WTC11 (cell line): Measurements from ENCODE around the gene TRAPPC3. TPM values are rescaled to one million over a fixed set of nuclear protein-coding genes. Genes with fewer than 3 reads are reported as not detected.

Source experiments
- ATAC-seq: fragments of 200-7000 bp; cut with Tn5 transposase; 2 replicates; pipeline ENCODE4 v1.10.0; 2021; ENCODE audit warnings: mild to moderate bottlenecking, moderate library complexity
- CTCF ChIA-PET: fragments of 300-600 bp; sonication (Branson Sonifier 250); formaldehyde crosslinking; loops from one replicate; lab custom pipeline; 2021; ENCODE audit warnings: antibody characterized with exemption; lab: Charles Lee
- POLR2A ChIA-PET: fragments of 350-600 bp; sonication (Branson Sonifier 250); formaldehyde crosslinking; loops from one replicate; lab custom pipeline; 2021; ENCODE audit warnings: antibody characterized with exemption; lab: Charles Lee
- DNase-seq: peaks from one replicate; pipeline ENCODE4 v3.0.0; 2021; ENCODE audit warnings: low spot score
- H3K27ac Mint-ChIP-seq: 2 replicates; pipeline ENCODE4 v1.8.0; 2021; ENCODE audit warnings: mixed read lengths
- H3K27me3 Mint-ChIP-seq: 2 replicates; pipeline ENCODE4 v1.8.0; 2021; ENCODE audit warnings: low read depth, mild to moderate bottlenecking, moderate library complexity, mixed read lengths
- H3K36me3 Mint-ChIP-seq: 2 replicates; pipeline ENCODE4 v1.8.0; 2021; ENCODE audit warnings: mixed read lengths
- H3K4me1 Mint-ChIP-seq: 2 replicates; pipeline ENCODE4 v1.8.0; 2022; ENCODE audit warnings: mixed read lengths
- H3K4me3 Mint-ChIP-seq: 2 replicates; pipeline ENCODE4 v1.8.0; 2021; ENCODE audit warnings: mild to moderate bottlenecking, moderate library complexity, mixed read lengths
- H3K9me3 Mint-ChIP-seq: 2 replicates; pipeline ENCODE4 v1.8.0; 2021; ENCODE audit warnings: mixed read lengths
- CREB1 ChIP-seq: sonication (generic); formaldehyde crosslinking; IDR thresholded peaks from 2 replicates; pipeline ENCODE4 v1.8.0; 2023; ENCODE audit warnings: mild to moderate bottlenecking, missing genetic modification reagents
- E2F1 ChIP-seq: sonication (generic); formaldehyde crosslinking; IDR thresholded peaks from 2 replicates; pipeline ENCODE4 v1.8.0; 2022; ENCODE audit warnings: mild to moderate bottlenecking, missing genetic modification reagents
- FOXJ3 ChIP-seq: sonication (generic); formaldehyde crosslinking; IDR thresholded peaks from 2 replicates; pipeline ENCODE4 v1.9.0; 2021; ENCODE audit warnings: missing genetic modification reagents, mild to moderate bottlenecking, borderline replicate concordance
- FOXP1 ChIP-seq: sonication (generic); formaldehyde crosslinking; IDR thresholded peaks from 2 replicates; pipeline ENCODE4 v1.8.0; 2022; ENCODE audit warnings: missing genetic modification reagents, mild to moderate bottlenecking, moderate library complexity, borderline replicate concordance
- GRHL2 ChIP-seq: fragments of 250-450 bp; sonication (Bioruptor Pico); IDR thresholded peaks from 2 replicates; pipeline ENCODE4 v1.8.0; 2022; ENCODE audit warnings: mild to moderate bottlenecking, moderate library complexity; ENCODE audit not compliant: insufficient replicate concordance, severe bottlenecking
- GTF2I ChIP-seq: fragments of 250-450 bp; sonication (Bioruptor Pico); conservative IDR thresholded peaks from 2 replicates; pipeline ENCODE4 v1.4.0; 2021; ENCODE audit warnings: mild to moderate bottlenecking
- HMGA2 ChIP-seq: fragments of 250-450 bp; sonication (Bioruptor Pico); IDR thresholded peaks from 2 replicates; pipeline ENCODE4 v1.4.0; 2021; ENCODE audit warnings: mild to moderate bottlenecking, moderate library complexity
- IRF1 ChIP-seq: sonication (generic); formaldehyde crosslinking; IDR thresholded peaks from 2 replicates; pipeline ENCODE4 v1.8.0; 2023; ENCODE audit warnings: missing genetic modification reagents
- MYBL2 ChIP-seq: sonication (generic); formaldehyde crosslinking; IDR thresholded peaks from 2 replicates; pipeline ENCODE4 v1.8.1; 2023; ENCODE audit warnings: mild to moderate bottlenecking, moderate library complexity, missing genetic modification reagents
- NFATC4 ChIP-seq: fragments of 250-450 bp; sonication (Bioruptor Pico); IDR thresholded peaks from 2 replicates; pipeline ENCODE4 v1.9.0; 2021; ENCODE audit warnings: mild to moderate bottlenecking
- NFYB ChIP-seq: sonication (generic); formaldehyde crosslinking; conservative IDR thresholded peaks from 2 replicates; pipeline ENCODE4 v1.8.0; 2022; ENCODE audit warnings: low read depth, missing genetic modification reagents
- SMAD4 ChIP-seq: sonication (generic); formaldehyde crosslinking; IDR thresholded peaks from 2 replicates; pipeline ENCODE4 v1.8.0; 2022; ENCODE audit warnings: mild to moderate bottlenecking, missing genetic modification reagents
- SOX15 ChIP-seq: fragments of 250-450 bp; sonication (Bioruptor Pico); IDR thresholded peaks from 2 replicates; pipeline ENCODE4 v1.9.0; 2021; ENCODE audit warnings: mild to moderate bottlenecking
- TCF7 ChIP-seq: sonication (generic); formaldehyde crosslinking; IDR thresholded peaks from 2 replicates; pipeline ENCODE4 v1.8.0; 2022; ENCODE audit warnings: mild to moderate bottlenecking, low read depth, missing genetic modification reagents, moderate library complexity
- TEAD4 ChIP-seq: sonication (generic); formaldehyde crosslinking; IDR thresholded peaks from 2 replicates; pipeline ENCODE4 v1.8.0; 2022; ENCODE audit warnings: mild to moderate bottlenecking, missing genetic modification reagents
- TP53 ChIP-seq: sonication (generic); formaldehyde crosslinking; IDR thresholded peaks from 2 replicates; pipeline ENCODE4 v1.8.1; 2023; ENCODE audit warnings: mild to moderate bottlenecking, missing genetic modification reagents
- ZBTB43 ChIP-seq: sonication (generic); formaldehyde crosslinking; IDR thresholded peaks from 2 replicates; pipeline ENCODE4 v1.8.1; 2023; ENCODE audit warnings: mild to moderate bottlenecking, missing genetic modification reagents
- ZMAT4 ChIP-seq: fragments of 250-450 bp; sonication (Bioruptor Pico); IDR thresholded peaks from 2 replicates; pipeline ENCODE4 v1.9.0; 2021; ENCODE audit warnings: mild to moderate bottlenecking
- ZNF416 ChIP-seq: fragments of 250-450 bp; sonication (Bioruptor Pico); IDR thresholded peaks from 2 replicates; pipeline ENCODE4 v1.9.0; 2021; ENCODE audit warnings: mild to moderate bottlenecking, inconsistent platforms
- ZNF423 ChIP-seq: fragments of 250-450 bp; sonication (Bioruptor Pico); IDR thresholded peaks from 2 replicates; pipeline ENCODE4 v2.1.2; 2022; ENCODE audit warnings: mild to moderate bottlenecking, moderate library complexity
- total RNA-seq: library from RNA; stranded (reverse); gene quantifications from 3 replicates; pipeline ENCODE4 v1.2.3, GENCODE V29; 2021
- TF ChIP-seq, protein P1 (sequence below): sonication (generic); formaldehyde crosslinking; conservative IDR thresholded peaks from 2 replicates; pipeline ENCODE4 v1.8.1; 2023; ENCODE audit warnings: mild to moderate bottlenecking, low read depth, missing genetic modification reagents, moderate library complexity
- TF ChIP-seq, protein P2 (sequence below): fragments of 250-450 bp; sonication (Bioruptor Pico); IDR thresholded peaks from 2 replicates; pipeline ENCODE4 v1.9.0; 2021; ENCODE audit warnings: mild to moderate bottlenecking
- TF ChIP-seq, protein P3 (sequence below): sonication (generic); formaldehyde crosslinking; IDR thresholded peaks from 2 replicates; pipeline ENCODE4 v1.8.1; 2022; ENCODE audit warnings: mild to moderate bottlenecking, moderate library complexity, missing genetic modification reagents
- TF ChIP-seq, protein P4 (sequence below): sonication (generic); formaldehyde crosslinking; IDR thresholded peaks from 2 replicates; pipeline ENCODE4 v1.8.1; 2022; ENCODE audit warnings: low read depth, mild to moderate bottlenecking, moderate library complexity, missing genetic modification reagents, borderline replicate concordance

TRAPPC3 gene
- total RNA-seq, 1 experiment from 2014 or later, result 48.9 TPM

DNA sequence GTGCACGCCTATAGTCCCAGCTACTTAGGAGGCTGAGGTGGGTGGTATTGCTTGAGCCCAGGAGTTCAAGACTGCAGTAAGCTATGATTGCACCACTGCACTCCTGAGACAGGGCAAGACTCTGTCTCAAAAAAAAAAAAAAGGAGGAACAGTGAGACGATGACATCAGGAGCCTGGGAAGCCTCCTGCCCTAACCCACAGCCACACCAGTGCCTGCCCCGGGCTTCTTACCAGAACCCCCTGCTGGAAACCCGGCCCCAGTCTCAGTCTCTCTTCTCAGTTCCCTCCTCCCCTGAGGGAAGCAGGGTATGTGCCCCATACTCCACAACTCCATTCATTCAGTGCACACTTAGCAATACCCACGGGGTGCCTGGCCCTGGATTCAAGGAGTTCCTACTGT is 33.4 kb downstream of the TRAPPC3 start:
- no peaks in the 10 kb centered on the region for H3K36me3 Mint-ChIP-seq
- no peaks in the 10 kb centered on the region for H3K9me3 Mint-ChIP-seq
- no peak overlapping the region for H3K27ac Mint-ChIP-seq
- no peak for ATAC-seq
- DNase-seq, result no peak
- CTCF ChIA-PET, result interaction anchor here (1.2 to 3.7 kb wide), 7 partner anchors 9 to 227 kb away, joined by 3 to 21 read pairs (median 4); partner anchors contain the start of gene TRAPPC3
- no peak overlapping the region for H3K4me3 Mint-ChIP-seq
- TF ChIP-seq IRF1 (CRISPR knock-in tag) (no peak), FOXP1 (CRISPR knock-in tag) (no peak), ZBTB43 (CRISPR knock-in tag) (no peak), FOXJ3 (CRISPR knock-in tag) (no peak), SOX15 (CRISPR knock-in tag) (no peak), TP53 (no peak), GTF2I (CRISPR knock-in tag) (no peak)
- TF ChIP-seq, protein P1, sequence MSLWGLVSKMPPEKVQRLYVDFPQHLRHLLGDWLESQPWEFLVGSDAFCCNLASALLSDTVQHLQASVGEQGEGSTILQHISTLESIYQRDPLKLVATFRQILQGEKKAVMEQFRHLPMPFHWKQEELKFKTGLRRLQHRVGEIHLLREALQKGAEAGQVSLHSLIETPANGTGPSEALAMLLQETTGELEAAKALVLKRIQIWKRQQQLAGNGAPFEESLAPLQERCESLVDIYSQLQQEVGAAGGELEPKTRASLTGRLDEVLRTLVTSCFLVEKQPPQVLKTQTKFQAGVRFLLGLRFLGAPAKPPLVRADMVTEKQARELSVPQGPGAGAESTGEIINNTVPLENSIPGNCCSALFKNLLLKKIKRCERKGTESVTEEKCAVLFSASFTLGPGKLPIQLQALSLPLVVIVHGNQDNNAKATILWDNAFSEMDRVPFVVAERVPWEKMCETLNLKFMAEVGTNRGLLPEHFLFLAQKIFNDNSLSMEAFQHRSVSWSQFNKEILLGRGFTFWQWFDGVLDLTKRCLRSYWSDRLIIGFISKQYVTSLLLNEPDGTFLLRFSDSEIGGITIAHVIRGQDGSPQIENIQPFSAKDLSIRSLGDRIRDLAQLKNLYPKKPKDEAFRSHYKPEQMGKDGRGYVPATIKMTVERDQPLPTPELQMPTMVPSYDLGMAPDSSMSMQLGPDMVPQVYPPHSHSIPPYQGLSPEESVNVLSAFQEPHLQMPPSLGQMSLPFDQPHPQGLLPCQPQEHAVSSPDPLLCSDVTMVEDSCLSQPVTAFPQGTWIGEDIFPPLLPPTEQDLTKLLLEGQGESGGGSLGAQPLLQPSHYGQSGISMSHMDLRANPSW (CRISPR knock-in tag), result no peak
- TF ChIP-seq, protein P2, sequence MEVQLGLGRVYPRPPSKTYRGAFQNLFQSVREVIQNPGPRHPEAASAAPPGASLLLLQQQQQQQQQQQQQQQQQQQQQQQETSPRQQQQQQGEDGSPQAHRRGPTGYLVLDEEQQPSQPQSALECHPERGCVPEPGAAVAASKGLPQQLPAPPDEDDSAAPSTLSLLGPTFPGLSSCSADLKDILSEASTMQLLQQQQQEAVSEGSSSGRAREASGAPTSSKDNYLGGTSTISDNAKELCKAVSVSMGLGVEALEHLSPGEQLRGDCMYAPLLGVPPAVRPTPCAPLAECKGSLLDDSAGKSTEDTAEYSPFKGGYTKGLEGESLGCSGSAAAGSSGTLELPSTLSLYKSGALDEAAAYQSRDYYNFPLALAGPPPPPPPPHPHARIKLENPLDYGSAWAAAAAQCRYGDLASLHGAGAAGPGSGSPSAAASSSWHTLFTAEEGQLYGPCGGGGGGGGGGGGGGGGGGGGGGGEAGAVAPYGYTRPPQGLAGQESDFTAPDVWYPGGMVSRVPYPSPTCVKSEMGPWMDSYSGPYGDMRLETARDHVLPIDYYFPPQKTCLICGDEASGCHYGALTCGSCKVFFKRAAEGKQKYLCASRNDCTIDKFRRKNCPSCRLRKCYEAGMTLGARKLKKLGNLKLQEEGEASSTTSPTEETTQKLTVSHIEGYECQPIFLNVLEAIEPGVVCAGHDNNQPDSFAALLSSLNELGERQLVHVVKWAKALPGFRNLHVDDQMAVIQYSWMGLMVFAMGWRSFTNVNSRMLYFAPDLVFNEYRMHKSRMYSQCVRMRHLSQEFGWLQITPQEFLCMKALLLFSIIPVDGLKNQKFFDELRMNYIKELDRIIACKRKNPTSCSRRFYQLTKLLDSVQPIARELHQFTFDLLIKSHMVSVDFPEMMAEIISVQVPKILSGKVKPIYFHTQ, result no peak
- TF ChIP-seq, protein P3, sequence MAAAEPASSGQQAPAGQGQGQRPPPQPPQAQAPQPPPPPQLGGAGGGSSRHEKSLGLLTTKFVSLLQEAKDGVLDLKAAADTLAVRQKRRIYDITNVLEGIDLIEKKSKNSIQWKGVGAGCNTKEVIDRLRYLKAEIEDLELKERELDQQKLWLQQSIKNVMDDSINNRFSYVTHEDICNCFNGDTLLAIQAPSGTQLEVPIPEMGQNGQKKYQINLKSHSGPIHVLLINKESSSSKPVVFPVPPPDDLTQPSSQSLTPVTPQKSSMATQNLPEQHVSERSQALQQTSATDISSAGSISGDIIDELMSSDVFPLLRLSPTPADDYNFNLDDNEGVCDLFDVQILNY (CRISPR knock-in tag), result no peak
- H3K4me1 Mint-ChIP-seq, result no peaks in the 10 kb centered on the region
- H3K27me3 Mint-ChIP-seq, result no peaks in the 10 kb centered on the region
- POLR2A ChIA-PET, result no interaction called here

DNA sequence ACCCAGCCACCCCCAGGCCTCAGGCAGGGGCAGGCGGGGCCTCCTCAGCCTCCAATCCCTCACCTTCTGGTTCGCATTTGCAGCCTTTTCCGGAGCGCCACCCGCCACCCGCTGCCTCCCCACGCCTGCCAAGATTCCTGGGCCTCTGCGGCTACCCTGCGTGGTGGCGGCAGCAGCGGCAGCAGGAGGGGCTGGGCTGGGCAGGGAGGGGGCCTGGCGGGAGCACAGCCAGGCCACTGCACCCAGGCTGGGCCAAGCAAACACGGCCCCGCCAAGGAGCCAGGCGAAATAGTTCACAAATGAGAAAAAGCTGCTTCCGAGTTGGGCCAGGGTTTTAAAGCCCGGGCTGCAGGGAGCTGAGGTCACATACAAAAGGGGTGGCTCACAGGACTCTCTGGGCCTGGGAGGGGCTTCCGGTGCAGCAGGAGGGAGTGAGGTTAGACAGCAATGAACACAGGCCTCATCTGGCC is 34.1 kb downstream of the TRAPPC3 start:
- POLR2A ChIA-PET, result no interaction called here
- no peak for ATAC-seq
- TF ChIP-seq MYBL2 (CRISPR knock-in tag) (no peak), TEAD4 (CRISPR knock-in tag) (no peak), NFYB (CRISPR knock-in tag) (no peak), NFATC4 (no peak), HMGA2 (CRISPR knock-in tag) (no peak), ZMAT4 (no peak), ZNF416 (CRISPR knock-in tag) (no peak), FOXJ3 (CRISPR knock-in tag) (no peak), TCF7 (CRISPR knock-in tag) (no peak), E2F1 (no peak), GRHL2 (no peak), SMAD4 (no peak), ZNF423 (no peak), TP53 (no peak), FOXP1 (CRISPR knock-in tag) (no peak), CREB1 (CRISPR knock-in tag) (no peak)
- TF ChIP-seq, protein P4, sequence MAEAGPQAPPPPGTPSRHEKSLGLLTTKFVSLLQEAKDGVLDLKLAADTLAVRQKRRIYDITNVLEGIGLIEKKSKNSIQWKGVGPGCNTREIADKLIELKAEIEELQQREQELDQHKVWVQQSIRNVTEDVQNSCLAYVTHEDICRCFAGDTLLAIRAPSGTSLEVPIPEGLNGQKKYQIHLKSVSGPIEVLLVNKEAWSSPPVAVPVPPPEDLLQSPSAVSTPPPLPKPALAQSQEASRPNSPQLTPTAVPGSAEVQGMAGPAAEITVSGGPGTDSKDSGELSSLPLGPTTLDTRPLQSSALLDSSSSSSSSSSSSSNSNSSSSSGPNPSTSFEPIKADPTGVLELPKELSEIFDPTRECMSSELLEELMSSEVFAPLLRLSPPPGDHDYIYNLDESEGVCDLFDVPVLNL (CRISPR knock-in tag), result no peak

More for the DNA sequence above, 34.1 kb downstream of the TRAPPC3 start:
- no peaks in the 10 kb centered on the region for H3K36me3 Mint-ChIP-seq
- no peak overlapping the region for H3K27ac Mint-ChIP-seq
- no peaks in the 10 kb centered on the region for H3K9me3 Mint-ChIP-seq
- no peaks in the 10 kb centered on the region for H3K27me3 Mint-ChIP-seq
- CTCF ChIA-PET, result interaction anchor here (1.2 to 3.7 kb wide), 8 partner anchors 9 to 254 kb away, joined by 3 to 21 read pairs (median 4); partner anchors contain the start of gene TRAPPC3
- no peak overlapping the region for H3K4me3 Mint-ChIP-seq
- no peak for DNase-seq
- H3K4me1 Mint-ChIP-seq, result no peaks in the 10 kb centered on the region
